ENCODE results near the gene GALNS.

The GALNS gene

GRCh38 chr16:88805340-88805715, 51.4 kb downstream of the GALNS start:
- Histone ChIP-seq H3K79me2 (ENCODE audit: insufficient read depth, low read length) (peaks cover 18% of the 10 kb centered on the region), H3K9me2 (replicated peaks; ENCODE audit: insufficient read depth, low read length) (no peaks in the 10 kb centered on the region), H3K9me3 (ENCODE audit: insufficient read depth, low read length) (no peaks in the 10 kb centered on the region), H3K27ac (ENCODE audit: low read depth, low read length) (no peak overlapping the region), H2AFZ (ENCODE audit: low read depth, low read length, severe bottlenecking) (no peak overlapping the region), H4K20me1 (ENCODE audit: low read depth, low read length) (no peaks in the 10 kb centered on the region), H3K9ac (ENCODE audit: low read length) (peak overlapping the region; percentile 99), H3K36me3 (ENCODE audit: low read length) (no peaks in the 10 kb centered on the region), H3K4me3 (ENCODE audit: insufficient read depth, low read length, poor library complexity, severe bottlenecking) (no peak overlapping the region), H3F3A (ENCODE audit: insufficient read depth) (peaks cover 38% of the 10 kb centered on the region), H3K27me3 (ENCODE audit: low read length) (no peaks in the 10 kb centered on the region), H3K4me2 (ENCODE audit: low read depth, low read length, poor library complexity, severe bottlenecking) (peak overlapping the region; percentile 93)
- no peak for TF ChIP-seq EZH2phosphoT487 (conservative IDR thresholded peaks at IDR 0.05; ENCODE audit: low read length)
- no peak for TF ChIP-seq CTCF (IDR thresholded peaks at IDR 0.05; ENCODE audit: insufficient read depth, low read length, poor library complexity, severe bottlenecking)

GRCh38 chr16:88804552-88805339, 52.0 kb downstream of the GALNS start:
- Histone ChIP-seq H3K4me2 (ENCODE audit: low read depth, low read length, poor library complexity, severe bottlenecking) (peak overlapping the region; percentile 93), H3K9ac (ENCODE audit: low read length) (peak overlapping the region; percentile 99), H3K36me3 (ENCODE audit: low read length) (no peaks in the 10 kb centered on the region), H3K27me3 (ENCODE audit: low read length) (no peaks in the 10 kb centered on the region), H3F3A (ENCODE audit: insufficient read depth) (peaks cover 32% of the 10 kb centered on the region), H4K20me1 (ENCODE audit: low read depth, low read length) (no peaks in the 10 kb centered on the region), H3K79me2 (ENCODE audit: insufficient read depth, low read length) (peaks cover 18% of the 10 kb centered on the region), H3K9me3 (ENCODE audit: insufficient read depth, low read length) (no peaks in the 10 kb centered on the region), H3K9me2 (replicated peaks; ENCODE audit: insufficient read depth, low read length) (no peaks in the 10 kb centered on the region), H3K27ac (ENCODE audit: low read depth, low read length) (peak overlapping the region; percentile 90), H2AFZ (ENCODE audit: low read depth, low read length, severe bottlenecking) (no peak overlapping the region), H3K4me3 (ENCODE audit: insufficient read depth, low read length, poor library complexity, severe bottlenecking) (peak overlapping the region; percentile 97)
- TF ChIP-seq EZH2phosphoT487 (conservative IDR thresholded peaks at IDR 0.05; ENCODE audit: low read length) = no peak
- TF ChIP-seq CTCF (IDR thresholded peaks at IDR 0.05; ENCODE audit: insufficient read depth, low read length, poor library complexity, severe bottlenecking) = no peak

- Histone ChIP-seq H3F3A (ENCODE audit: insufficient read depth) (peaks cover 26% of the 10 kb centered on the region), H3K4me2 (ENCODE audit: low read depth, low read length, poor library complexity, severe bottlenecking) (peak overlapping the region; percentile 93), H3K27ac (ENCODE audit: low read depth, low read length) (peak overlapping the region; percentile 90), H3K27me3 (ENCODE audit: low read length) (no peaks in the 10 kb centered on the region), H4K20me1 (ENCODE audit: low read depth, low read length) (no peaks in the 10 kb centered on the region), H3K36me3 (ENCODE audit: low read length) (no peaks in the 10 kb centered on the region), H2AFZ (ENCODE audit: low read depth, low read length, severe bottlenecking) (no peak overlapping the region), H3K4me3 (ENCODE audit: insufficient read depth, low read length, poor library complexity, severe bottlenecking) (peak overlapping the region; percentile 97), H3K9ac (ENCODE audit: low read length) (peak overlapping the region; percentile 99), H3K79me2 (ENCODE audit: insufficient read depth, low read length) (peaks cover 18% of the 10 kb centered on the region), H3K9me3 (ENCODE audit: insufficient read depth, low read length) (no peaks in the 10 kb centered on the region), H3K9me2 (replicated peaks; ENCODE audit: insufficient read depth, low read length) (no peaks in the 10 kb centered on the region)
- TF ChIP-seq CTCF (IDR thresholded peaks at IDR 0.05; ENCODE audit: insufficient read depth, low read length, poor library complexity, severe bottlenecking) (no peak), EZH2phosphoT487 (conservative IDR thresholded peaks at IDR 0.05; ENCODE audit: low read length) (no peak)
Observed at GRCh38 chr16:88804173-88804551, 52.6 kb downstream of the GALNS start.

Measured in SU-DHL-6 (cell line).